ENCODE data around the gene CCR8.
"Not testable (repeated sequence)": the region's sequence is repeated elsewhere in the genome, so short reads cannot be mapped to it uniquely, and the experiment has no call there.

CCR8 gene

DNA sequence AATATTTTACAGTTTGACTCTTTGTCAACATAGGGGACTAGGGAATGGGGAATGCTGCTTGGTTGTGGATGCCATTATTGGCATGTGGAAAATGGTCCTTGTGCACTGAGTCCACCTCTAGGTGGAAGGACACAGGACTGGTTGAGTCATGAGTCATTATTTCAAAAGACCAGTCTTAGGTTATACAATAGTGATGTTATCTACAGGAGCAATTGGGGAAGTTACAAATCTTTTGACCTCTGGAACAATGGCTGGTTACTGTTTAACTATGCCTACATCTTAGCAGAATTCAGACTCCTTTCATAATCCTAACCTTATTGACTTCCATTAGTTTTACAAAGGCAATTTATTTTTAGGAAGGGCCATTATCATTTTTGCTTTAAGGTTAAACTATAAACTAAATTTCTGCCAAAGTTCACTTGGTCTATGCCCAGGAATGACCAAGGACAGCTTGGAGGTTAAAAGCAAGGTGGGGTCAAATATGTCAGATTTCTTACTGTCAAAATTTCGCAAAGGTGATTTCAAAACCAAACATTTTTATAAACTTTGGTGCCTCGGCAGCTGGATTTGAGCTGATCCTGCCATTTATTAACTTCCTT is 11.8 kb upstream of the CCR8 start:
- no peak for DNase-seq

DNA sequence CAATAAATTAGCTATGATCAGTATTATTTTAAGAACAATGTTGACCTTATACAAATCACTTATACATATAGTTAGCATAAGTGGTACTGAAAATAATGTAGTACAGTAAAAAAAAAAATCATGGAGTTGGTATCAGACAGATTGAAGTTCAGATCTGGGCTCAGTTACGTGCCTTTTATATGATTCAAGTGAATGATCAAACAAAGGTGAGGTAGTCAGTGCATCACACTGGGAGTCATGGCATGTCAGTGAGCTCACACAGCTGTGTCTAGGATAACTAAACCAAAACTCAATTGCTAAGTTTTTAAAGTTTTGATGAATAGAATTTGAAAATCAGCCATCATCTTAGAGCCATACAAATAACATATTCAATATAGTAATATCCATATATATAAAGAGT is 11.2 kb upstream of the CCR8 start:
- no peak for DNase-seq

DNA sequence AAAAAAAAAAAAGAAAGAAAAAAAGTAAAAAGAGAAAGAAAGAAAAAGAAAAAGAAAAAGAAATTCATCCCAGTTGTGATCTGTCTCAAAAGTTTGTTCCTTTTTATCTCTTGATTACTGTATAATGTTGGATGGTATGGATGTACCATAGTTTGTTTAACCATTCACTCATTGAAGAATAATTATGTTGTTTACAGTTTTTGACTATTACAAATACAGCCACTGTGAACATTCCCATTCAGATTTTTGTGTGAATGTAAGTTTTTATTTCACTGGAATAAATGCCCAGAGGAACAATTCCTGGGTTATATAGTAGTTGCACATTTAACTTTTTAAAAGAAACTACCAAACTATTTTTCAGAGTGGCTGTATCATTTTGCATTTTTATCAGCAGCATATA is 10.3 kb upstream of the CCR8 start:
- no peak for DNase-seq

DNA sequence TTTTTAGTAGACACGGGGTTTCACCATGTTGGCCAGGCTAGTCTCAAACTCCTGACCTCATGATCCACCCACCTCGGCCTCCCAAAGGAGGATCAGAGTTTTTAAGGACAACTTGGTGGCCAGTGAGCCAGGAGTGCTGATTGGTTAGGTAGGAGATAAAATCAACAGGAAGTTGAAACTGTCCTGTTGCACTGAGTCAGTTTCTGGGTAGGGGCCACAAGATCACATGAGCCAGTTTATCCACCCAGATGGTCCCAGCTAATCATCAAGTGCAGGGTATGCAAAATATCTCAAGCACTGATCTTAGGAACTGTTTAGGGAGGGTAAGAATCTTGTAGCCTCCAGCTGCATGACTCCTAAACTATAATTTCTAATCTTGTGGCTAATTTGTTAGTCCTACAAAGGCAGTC is 7.9 kb upstream of the CCR8 start:
- DNase-seq = not testable (repeated sequence)

DNA sequence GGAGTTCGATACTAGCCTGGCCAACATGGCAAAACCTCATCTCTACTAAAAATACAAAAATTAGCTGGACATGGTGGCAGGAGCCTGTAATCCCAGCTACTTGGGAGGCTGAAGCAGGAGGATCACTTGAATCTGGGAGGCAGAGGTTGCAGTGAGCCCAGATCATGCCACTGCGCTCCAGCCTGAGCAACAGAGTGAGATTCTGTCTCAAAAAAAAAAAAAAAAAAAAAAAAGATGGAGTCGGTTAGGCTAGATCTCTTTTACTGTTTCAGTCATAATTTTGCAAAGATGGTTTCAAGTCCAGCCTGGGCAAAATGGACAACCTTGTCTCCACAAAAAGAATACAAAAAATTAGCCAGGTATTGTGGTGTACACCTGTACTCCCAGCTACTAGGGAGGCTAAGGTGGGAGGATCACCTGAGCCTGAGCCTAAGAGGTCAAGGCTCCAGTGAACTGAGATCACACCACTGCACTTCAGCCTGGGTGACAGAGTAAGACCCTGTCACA is 7.2 kb upstream of the CCR8 start:
- DNase-seq = not testable (repeated sequence)

DNA sequence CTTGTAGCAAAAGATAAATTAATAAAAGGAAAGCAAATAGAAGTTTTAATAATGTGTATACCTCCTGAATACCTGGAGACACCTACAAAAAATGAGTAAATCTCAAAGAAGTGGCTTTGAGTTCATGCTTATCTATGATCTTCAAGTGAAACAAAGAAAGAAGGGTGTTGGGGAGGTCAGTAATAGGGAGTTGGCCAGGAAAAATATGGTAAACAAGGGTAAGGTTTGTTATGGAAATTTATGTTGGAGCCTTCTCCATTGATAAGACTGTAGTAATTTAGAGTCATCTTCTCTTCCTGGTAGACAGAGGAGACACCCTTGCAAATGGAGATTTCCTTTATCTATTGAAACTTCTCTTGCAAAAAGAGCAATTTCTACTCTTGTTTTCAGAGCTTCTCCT is 6.6 kb upstream of the CCR8 start:
- DNase-seq = no peak

DNA sequence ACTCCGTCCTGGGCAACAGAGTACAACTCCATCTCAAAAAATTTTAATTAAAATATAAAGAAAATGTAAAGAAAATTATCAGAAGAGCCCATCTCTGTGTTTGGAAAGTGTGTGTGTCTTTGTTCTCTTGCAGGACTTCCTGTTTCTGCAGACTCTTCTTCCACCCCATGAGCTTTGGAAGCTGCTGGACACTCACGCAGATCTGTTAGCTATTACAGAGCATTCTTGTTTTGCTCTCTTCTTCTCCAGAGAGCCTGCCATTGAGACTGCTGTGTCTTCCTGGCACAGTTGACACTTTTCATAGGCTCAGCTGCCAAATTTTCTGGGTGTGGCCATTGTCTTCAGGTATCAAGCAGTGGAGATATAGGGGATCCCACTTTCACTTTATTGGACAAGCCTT is 6.0 kb upstream of the CCR8 start:
- no peak for DNase-seq

DNA sequence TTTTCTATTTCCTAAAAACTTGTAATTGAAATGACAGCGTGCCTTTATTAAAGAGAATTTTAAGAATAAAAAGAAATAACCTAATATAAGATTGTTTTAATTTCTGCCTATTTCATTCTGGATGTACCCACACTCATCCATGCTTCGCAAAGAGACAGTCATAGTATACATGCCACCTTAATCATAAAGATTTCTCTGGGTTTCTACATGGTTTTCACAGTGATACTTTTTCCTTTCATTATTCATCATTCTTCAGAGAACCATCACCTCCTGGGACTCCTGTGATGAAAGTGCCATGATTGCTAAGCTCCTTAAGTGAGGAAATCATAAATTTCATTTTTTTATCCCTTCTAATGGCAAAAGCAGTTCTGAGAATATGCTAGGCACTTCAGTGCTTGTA is 4.3 kb upstream of the CCR8 start:
- no peak for DNase-seq

DNA sequence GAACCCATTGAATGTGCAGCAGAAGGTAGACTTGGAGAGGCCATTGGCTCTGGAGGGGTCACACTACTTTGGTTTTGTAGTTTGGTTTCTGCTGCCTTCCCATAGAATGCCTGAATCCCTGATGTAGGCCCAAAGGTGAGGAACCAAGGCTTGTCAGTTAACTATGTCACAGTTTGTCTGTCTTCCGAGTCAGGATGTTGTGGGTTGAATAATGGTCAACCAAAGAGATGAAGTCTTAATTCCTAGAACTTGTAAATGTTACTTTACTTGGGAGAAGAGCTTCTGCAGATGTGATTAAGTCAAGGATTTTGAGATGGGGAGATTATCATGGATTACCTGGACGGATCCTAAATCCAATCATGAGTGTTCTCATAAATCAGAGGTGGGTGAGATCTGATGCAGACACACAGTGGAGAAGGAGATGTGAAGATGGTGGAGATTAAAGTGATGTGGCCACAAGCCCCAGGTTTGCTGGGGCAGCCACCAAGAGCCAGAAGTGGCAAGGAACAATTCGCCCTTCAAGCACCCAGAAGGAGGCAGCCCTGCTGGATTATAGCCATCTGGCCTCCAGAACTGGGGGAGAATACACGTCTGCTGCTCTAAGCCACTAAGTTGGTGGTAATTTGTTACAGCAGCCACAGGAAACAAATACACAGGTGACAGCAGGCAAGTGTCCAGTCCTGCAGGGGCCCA is 2.3 kb upstream of the CCR8 start:
- no peak for DNase-seq

DNA sequence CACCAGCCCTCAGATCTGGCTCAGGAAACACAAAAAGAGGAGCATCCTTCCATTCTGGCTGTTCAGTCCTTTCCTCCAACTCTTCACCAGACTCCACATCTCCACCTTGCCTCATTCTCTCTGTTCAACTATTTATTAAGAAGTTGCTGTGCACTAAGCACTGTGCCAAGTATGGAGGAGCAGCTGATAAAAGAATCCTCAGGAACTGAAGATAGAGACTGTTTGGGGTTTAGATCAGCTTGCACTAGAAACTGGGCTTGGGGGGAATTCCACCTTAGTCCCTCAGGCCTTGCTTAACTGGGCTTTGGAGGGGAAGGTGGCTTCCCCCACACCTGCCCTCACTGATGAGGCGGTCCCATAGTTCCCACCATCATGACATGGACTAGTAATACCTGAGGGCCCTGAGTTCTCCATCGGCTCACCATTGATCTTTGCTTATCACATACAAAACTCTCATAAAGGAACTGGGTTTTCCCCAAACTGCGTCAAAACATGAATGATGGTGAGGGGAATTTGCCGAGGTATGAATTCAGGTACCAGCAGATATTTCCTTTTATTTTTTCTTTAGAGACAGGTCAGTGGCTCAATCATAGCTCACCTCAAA is 1.7 kb upstream of the CCR8 start:
- DNase-seq = no peak

DNA sequence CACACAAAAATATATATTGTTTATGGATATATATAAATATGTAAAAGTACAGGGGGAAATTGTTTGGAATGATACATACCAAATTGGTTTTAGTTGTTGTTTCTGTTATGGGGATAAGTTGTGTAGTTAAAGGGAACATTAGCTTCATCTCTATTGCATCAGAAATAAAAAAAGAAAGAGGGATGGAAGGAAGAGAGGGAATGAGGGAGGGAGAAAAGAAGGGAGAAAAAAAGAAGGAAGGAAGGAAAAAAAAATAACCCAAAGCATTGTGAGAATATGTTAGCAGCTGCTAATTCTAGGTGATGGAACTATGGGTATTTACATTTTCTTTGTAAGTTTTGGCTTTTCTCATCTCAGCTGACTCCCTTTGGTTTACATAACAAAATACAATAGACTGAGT is 1.3 kb downstream of the CCR8 start:
- DNase-seq = no peak

DNA sequence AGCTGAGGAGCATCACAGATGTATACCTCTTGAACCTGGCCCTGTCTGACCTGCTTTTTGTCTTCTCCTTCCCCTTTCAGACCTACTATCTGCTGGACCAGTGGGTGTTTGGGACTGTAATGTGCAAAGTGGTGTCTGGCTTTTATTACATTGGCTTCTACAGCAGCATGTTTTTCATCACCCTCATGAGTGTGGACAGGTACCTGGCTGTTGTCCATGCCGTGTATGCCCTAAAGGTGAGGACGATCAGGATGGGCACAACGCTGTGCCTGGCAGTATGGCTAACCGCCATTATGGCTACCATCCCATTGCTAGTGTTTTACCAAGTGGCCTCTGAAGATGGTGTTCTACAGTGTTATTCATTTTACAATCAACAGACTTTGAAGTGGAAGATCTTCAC is 3.0 kb downstream of the CCR8 start:
- DNase-seq = no peak

DNA sequence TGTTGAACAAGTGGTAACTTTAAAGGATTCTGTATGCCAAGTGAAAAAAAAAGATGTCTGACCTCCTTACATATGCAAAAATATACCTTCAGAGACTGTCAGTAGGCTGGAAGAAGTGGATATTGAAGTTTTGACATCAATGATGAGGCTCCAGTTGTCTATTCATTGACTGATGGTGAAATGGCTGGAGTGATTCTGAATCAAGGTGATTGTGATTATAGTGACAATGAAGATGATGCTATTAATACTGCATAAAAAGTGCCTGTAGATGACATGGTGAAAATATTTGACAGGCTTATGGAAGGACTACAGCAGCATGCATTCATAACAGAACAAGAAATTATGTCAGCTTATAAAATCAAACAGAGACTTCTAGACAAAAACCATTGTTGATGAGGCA is 4.1 kb downstream of the CCR8 start:
- DNase-seq = no peak

DNA sequence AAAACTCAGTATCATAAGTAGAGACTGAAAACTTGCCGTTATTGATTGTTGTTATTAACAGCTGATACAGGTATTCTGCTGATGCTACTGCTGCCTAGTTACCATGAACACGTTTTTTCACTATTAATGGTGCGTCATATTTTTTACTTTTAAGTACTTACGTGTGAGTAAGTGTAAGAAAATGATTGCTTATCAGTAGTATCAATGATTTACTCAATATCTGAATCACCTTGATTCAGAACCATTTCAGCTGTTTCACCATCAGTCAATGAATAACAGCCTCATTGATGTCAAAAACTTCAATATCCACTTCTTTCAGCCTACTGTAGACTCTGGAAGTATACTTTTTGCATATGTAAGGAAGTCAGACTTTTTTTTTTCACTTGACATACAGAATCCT is 4.7 kb downstream of the CCR8 start:
- no peak for DNase-seq

DNA sequence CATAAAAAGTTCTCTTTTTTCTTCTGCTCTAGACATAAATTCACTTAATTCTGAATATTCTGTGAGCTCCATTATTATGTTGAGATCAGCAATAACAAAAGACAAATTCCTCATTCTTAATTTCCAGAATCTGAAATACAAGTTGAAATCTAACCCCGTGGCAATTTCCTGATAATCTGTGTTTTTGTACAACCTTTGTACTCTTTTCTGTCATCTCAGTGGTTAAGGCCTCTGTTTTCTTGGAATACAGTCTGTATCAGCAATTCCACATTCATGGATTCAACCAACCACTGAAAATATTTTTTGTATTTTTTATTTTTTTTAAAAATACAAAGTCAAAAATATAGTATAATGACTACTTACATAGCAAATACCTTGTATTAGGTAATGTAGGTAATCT is 8.7 kb downstream of the CCR8 start:
- no peak for DNase-seq

DNA sequence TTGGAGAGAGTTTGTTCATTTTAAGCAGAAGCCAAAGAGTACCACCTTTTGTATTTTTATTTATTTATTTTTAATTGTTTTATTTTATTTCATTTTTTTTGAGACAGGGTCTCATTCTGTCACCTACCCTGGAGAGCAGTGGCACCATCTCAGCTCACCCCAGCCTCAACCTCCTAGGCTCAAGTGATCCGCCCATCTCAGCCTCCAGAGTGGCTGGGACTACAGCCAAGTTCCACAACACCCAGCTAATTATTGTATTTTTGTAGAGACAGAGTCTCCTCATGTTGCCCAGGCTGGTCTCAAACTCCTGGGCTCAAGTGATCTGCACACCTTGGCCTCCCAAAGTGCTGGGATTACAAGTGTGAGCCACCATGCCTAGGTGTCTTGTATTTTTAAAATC is 9.6 kb downstream of the CCR8 start:
- DNase-seq = no peak

DNA sequence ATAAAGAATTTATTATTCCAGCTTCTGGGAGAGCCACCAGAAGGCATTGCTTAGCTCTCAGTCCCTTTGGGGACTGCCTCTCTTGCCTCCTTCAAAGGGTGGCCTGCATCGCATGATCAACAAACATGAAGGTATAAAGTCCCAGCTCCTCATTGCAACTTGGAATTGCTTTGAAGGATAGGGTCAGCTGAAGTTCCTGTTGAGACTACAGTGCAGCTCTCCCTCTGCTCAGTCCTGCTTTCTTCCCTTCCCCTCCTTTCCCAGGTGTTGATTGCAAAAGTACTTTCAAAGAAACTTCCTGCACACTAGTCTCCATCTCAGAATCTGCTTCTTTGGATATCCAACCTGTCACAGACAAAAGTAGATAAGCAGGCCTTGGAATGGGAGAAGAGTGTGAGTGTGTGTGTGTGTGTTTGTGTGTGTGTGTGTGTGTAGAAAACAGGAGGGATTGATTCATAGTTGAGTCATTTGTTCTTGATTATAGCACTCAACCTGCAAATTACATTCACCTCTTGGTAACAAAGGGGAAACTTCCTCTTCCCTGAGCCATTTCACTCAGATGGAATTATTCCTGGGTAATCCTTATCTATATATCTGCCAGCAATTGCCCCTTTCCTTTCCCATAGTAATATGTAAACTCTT is 13.7 kb downstream of the CCR8 start:
- no peak for DNase-seq

DNA sequence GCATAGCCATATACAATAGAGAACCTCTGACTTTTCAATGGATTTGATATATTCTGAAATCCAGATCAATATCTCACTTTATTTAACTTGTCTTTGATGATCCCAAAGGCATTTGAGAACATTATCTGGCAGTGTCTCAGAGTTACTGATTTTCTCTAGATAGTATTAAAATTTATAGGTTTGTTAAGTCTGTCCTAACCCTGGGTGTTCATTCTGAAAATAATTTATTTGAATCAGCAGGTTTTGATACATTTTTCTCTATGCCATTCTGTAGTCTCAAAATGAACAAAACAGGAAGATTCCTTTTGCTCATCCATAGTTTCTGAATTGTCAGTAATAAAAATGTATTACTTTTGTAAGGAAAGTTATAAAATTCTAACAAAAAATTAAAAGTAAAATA is 14.3 kb downstream of the CCR8 start:
- DNase-seq = no peak

DNA sequence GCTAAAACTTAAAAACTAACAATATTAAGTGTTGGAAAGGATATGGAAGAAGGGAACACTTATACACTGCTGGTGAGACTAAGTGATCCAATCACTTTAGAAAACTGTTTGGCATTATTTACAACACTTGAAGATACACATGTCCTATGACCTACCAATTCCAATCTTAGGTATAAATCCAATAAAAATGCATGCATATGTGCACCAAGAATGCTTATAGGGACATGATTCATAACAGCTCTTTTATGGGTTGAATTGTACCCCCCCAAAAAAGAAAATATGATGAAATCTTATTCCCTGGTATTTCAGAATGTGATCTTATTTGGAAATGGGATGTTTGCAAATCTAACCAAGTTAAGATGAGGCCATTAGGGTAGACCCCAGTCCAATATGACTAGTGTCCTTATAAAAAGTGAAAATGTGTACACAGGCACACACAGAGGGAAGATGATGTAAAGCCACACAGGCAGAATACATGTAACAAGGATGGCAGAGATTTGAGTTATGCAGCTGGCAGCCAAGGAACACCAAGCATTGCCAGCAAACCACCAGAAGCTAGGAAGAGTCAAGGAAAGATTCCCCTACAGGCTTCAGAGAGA is 15.3 kb downstream of the CCR8 start:
- no peak for DNase-seq

DNA sequence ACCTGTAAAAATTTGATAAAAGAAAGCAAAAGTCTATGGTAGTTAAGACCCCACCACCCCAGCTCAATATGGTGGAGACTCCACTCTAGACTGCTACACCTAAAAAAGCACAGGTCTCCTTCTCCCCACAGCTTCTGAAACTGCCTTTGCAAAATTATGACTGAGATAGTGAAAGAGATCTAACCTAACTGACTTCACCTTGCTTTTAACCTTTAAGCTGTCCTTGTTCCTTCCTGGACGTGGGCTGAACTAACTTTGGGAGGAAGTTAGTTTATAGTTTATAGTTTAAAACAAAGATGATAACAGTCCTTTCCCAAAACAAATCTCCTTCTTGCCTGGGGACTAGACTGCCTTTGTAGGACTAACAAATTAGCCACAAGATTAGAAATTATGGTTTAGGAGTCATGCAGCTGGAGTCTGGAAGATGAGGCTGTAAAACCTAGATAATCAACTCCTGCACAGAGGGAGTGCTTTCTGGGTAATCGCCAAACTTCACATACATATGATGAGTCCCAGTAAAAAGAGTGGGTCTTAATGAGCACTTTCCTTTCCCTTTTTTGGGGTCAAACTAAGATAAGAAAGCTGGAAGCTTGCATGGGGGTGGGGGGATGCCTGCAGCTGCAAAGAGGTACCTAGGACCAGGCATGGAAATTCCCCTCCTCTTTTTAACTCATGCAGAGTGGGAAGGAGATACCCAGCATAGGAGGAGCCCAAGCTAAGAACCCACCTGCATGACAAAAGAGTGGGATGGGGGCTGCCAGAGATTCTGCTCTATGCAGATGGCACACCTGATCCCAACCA is 17.5 kb downstream of the CCR8 start:
- DNase-seq = no peak

DNA sequence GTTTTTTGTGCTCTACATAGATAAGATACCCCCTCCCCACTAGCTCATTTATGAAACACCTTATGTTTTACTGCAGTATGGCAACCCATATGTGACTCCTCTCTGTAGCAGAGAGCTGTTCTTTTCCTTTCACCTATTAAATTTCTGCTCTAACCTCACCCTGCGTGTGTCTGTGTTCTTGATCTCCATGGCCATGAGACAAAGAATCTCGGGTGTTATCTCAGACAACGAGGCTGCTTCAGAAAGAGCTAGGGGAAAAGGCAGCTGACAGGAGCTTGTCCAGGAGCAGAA is 18.0 kb downstream of the CCR8 start:
- DNase-seq = no peak

DNA sequence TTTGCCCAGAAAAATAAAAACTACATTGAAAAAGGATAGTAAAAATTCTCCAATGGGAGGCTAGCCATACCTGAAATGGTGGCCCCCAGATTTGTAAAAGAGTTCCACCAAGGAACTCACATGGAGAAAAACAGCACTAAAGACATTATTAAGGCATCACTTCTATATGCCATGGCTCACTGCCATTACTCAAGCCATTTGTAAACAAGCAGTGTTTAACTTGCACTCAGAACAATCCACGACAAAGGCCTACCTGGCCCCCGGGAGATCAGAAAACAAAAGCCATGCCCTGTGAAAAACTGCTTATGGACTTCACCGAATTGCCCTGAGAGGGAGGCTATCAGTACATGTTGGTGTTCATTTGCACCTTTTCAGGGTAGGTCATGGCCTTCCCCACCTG is 19.6 kb downstream of the CCR8 start:
- DNase-seq = peak; percentile 38

DNA sequence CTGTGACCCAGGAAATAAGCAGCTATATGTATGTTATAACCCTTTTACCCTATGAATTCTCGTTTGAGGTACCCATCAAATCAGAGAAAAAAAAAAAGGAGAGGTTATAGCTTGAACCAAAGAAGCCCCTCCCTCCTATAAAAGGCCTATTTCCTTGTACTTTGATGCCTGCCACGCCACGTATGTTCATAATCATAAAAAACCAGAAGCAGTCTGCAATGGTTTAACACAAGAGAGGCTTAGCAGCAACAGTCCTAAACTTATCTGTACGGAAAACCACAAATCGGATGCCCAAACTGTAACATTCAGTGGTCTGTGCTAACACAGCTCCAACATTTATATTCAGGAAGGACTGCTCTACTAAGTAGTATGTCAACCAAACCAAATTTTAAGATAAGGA is 21.2 kb downstream of the CCR8 start:
- no peak for DNase-seq
